IPS-20b (cell line): ENCODE measurements around the gene DMXL1.

Experiments used
- H3K27ac ChIP-seq: one replicate; pipeline ENCODE4 v1.5.1; 2013; ENCODE audit warnings: low read length
- H3K27me3 ChIP-seq: 2 replicates; pipeline ENCODE4 v1.6.1; 2013; ENCODE audit warnings: mild to moderate bottlenecking, low read length, inconsistent platforms; ENCODE audit not compliant: insufficient read depth
- H3K36me3 ChIP-seq: 2 replicates; pipeline ENCODE4 v1.6.1; 2013; ENCODE audit warnings: low read depth, mild to moderate bottlenecking, inconsistent platforms, low read length, moderate library complexity; ENCODE audit not compliant: insufficient read depth
- H3K4me1 ChIP-seq: 2 replicates; pipeline ENCODE4 v1.6.1; 2013; ENCODE audit warnings: mild to moderate bottlenecking, control low read depth, inconsistent platforms, low read length, moderate library complexity; ENCODE audit not compliant: insufficient read depth
- H3K4me3 ChIP-seq: 2 replicates; pipeline ENCODE4 v1.5.1; 2013; ENCODE audit warnings: mild to moderate bottlenecking, low read length, inconsistent platforms
- H3K9ac ChIP-seq: 2 replicates; pipeline ENCODE4 v1.6.1; 2013; ENCODE audit warnings: low read depth, mild to moderate bottlenecking, inconsistent platforms, low read length, moderate library complexity
- H3K9me3 ChIP-seq: 2 replicates; pipeline ENCODE4 v1.6.1; 2013; ENCODE audit warnings: mild to moderate bottlenecking, low read depth, low read length, inconsistent platforms; ENCODE audit not compliant: insufficient read depth

DMXL1 gene, protein sequence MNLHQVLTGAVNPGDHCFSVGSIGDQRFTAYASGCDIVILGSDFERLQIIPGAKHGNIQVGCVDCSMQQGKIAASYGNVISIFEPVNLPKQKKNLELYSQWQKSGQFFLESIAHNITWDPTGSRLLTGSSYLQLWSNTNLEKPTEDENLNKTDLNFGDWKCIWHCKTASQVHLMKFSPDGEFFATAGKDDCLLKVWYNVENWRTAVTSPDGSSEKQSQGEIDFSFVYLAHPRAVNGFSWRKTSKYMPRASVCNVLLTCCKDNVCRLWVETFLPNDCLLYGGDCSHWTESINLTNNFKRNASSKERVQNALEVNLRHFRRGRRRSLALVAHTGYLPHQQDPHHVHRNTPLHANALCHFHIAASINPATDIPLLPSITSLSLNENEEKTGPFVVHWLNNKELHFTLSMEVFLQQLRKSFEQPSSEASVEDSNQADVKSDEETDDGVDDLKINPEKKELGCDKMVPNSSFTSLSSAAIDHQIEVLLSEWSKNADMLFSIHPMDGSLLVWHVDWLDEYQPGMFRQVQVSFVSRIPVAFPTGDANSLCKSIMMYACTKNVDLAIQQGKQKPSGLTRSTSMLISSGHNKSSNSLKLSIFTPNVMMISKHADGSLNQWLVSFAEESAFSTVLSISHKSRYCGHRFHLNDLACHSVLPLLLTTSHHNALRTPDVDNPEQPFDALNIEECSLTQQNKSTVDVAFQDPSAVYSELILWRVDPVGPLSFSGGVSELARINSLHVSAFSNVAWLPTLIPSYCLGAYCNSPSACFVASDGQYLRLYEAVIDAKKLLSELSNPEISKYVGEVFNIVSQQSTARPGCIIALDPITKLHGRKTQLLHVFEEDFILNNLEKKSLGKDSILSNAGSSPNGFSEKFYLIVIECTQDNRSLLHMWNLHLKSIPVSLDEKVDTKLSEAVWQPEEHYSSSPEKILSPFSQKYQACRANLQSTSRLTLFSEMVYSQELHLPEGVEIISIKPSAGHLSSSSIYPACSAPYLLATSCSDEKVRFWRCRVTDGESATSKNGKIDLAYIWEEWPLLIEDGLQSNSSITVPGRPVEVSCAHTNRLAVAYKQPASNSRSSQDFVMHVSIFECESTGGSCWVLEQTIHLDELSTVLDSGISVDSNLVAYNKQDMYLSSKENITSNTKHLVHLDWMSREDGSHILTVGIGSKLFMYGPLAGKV (N-terminal part only)

DNA sequence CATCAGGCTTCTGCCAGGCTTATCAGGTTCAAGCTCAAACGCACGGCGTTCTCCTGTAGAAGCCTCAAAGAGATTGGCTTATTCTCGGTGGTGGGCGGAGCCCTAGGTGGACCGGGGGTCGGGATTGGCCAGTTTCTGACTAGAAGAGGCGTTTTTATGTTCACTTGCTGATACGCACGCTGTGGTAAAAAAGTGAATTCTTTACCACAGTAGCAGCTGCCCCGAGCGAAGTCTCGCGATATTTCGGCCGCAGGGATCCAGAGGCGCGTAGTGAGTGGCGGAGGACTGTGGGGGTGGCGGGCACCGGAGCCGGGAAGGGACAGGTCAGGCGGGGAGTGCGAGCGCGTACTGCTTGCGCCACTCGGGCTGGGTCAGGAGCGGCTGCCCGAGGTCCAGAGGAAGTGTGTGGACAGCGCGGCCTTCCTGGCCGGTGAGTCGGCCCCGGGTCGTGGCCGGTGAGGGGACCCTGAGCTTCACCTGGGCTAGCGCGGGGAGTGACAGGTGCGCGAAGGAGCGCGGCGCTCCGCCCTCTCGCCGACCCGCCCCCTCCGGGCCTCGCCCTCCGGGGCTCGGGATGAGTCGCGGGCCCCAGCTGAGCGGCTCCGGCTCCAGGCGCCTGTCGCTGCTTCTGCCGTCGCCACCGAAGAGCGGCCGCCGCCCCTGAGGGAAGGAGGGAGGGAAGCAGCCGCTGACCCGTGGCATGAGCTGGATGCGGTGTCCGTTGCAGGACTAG lies at the start of gene DMXL1:
Gene DMXL1, plus strand, starts transcription at position 260 of the 733 bp plus-strand sequence. CDS start 483 bp downstream, outside the sequence.
- Histone ChIP-seq H3K36me3 (no peaks in the 10 kb centered on the region), H3K4me3 (peak within 1 kb of the TSS; percentile 89), H3K27me3 (no peaks in the 10 kb centered on the region), H3K27ac (peak within 1 kb of the TSS; percentile 73), H3K4me1 (peaks cover 13% of the 10 kb centered on the region; the same call in 1 of the 2 replicates), H3K9ac (peak within 1 kb of the TSS; percentile 89), H3K9me3 (no peaks in the 10 kb centered on the region)

DNA sequence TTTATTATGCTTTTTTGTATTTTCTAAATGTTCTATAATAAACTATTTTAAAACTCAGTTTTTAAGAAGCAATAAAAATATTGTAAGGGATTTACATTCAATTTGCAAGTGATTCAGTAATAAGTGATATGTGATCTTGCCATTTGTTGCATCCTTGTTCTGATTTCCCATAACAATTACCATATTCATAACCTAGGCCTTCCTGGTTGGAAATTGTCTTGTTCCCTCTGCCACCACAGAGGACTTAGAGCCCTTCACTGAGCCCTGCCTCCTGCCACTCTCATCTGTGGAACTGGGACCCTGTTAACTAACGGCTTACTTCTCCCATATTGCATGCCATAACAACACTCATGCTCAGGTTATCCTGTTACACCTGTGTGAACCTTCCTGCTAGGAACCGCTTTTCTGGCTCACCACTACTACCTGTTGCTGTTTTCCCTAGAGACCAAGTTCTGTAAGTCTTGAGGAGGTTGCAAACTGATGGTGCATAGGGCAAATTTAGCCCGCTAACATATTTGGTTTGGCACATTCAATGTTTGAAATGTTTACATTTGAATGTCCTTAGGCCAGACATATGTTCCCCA lies 49.6 kb upstream of the DMXL1 start:
- Histone ChIP-seq H3K9me3 (no peaks in the 10 kb centered on the region), H3K4me1 (no peaks in the 10 kb centered on the region), H3K27me3 (no peaks in the 10 kb centered on the region), H3K27ac (no peak overlapping the region), H3K36me3 (no peaks in the 10 kb centered on the region), H3K4me3 (no peak overlapping the region), H3K9ac (no peak overlapping the region)

DNA sequence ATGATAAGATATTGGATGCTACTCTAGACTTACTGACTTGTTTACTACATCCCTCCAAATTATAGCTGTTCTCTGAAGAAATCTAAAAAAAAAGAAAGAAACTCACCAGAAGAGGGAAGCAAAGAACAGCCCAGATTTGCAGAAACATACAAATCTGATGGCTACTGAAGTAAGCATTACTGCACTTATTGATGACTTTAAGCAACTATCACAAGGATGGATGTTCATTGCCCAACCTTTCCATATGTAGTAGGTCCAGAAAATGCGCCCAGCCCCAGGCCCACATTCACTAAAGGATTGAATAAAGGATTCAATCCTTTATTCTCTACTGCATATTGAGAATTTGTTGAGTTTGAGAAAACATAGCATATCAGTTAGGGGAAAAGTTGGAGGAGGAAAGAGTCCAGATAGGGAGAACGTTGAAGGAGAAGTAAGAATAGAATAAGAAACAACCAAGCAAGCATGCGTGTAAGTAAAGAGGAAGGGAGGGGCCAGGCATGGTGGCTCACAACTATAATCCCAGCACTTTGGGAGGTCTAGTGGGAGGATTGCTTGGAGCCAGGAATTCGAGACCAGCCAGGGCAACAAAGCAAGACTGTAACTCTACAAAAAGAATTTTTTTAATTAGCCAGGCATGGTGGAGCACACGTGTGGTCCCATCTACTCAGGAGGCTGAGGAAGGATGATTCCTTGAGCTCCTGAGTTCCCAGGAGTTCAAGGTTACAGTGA lies 48.7 kb upstream of the DMXL1 start:
- H3K36me3 ChIP-seq = no peaks in the 10 kb centered on the region
- H3K4me1 ChIP-seq = no peaks in the 10 kb centered on the region
- H3K9me3 ChIP-seq = no peaks in the 10 kb centered on the region
- H3K27me3 ChIP-seq = no peaks in the 10 kb centered on the region
- no peak overlapping the region for H3K4me3 ChIP-seq
- no peak overlapping the region for H3K27ac ChIP-seq
- H3K9ac ChIP-seq = no peak overlapping the region

DNA sequence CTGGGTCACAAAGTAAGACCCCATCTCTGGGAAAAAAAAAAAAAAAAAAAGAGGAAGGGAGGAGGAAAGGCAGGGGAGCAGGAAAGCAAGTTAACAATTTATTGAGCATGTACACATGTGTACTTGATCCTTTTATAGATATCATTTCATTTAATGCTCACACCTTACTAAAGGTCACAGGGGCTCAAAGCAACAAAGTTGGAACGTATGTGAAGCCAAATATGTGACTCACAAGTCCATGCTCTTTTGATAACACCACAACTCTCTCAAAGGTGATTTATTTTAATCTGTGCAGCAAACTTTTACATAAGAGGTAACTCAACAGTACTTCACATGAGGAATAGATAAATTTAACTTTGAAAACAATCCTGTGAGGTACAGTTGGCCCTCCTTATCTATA lies 48.1 kb upstream of the DMXL1 start:
- H3K27me3 ChIP-seq = no peaks in the 10 kb centered on the region
- no peak overlapping the region for H3K9ac ChIP-seq
- H3K4me3 ChIP-seq = no peak overlapping the region
- H3K9me3 ChIP-seq = no peaks in the 10 kb centered on the region
- no peak overlapping the region for H3K27ac ChIP-seq
- no peaks in the 10 kb centered on the region for H3K36me3 ChIP-seq
- no peaks in the 10 kb centered on the region for H3K4me1 ChIP-seq

DNA sequence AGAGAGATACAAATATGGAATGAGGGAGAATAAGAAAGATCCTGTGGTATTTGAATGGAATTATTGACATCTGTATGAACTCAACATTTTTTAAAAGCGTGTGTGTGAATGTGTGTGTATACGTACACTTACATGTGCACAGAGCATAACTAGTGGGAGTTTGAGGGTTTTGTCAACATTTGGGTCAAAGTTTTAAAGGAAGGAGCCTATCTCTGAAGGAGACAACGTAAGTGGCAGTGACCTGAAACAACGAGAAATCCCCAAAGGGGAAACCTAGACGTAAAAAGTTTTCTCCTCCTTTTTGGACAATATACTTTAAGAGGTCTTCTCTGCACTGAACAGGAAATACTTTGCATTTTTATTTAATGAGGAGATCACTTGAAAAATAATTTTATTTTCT lies 42.3 kb upstream of the DMXL1 start:
- Histone ChIP-seq H3K4me1 (peaks cover 9% of the 10 kb centered on the region; the same call in 1 of the 2 replicates), H3K9ac (no peak overlapping the region), H3K27me3 (no peaks in the 10 kb centered on the region), H3K4me3 (no peak overlapping the region), H3K9me3 (no peaks in the 10 kb centered on the region), H3K27ac (no peak overlapping the region), H3K36me3 (no peaks in the 10 kb centered on the region)

DNA sequence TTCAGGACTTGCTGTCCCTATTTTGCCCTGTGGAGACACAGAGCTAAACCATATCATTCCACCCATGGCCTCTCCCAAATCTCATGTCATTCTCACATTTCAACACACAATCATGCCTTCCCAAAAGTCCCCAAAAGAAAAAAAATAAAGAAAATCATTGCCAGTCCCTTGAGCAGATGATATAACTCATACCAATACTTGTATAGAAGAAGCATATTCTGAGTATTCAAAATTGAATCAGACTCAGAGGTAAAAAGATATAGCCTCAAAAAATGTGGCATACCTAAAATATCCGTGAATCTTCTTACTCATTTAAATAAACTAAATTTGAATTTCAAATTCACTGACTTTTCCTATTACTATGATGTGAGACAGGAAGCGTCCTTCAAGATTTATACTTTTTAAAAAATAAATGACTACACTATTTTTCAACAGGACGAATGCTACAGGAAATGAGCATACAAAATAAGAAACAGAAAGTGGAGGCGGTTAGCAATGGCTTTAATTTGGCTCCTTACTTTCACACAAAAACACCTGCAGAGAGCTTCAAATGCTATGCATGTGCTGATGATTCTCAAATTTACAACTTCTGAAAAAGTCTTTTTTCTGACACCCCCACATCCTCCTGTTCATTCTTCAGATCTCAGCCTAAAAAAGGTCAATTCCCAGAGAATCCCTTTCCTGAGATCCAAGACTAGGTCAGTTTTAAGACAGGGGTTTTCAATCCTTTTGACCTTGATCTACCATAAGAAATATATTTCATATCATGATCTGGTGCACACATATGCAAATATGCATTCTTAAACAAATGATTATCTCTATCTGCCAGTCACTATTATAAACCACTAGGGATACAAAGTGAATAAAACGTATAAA lies 39.6 kb upstream of the DMXL1 start:
- peaks cover 9% of the 10 kb centered on the region; the same call in 1 of the 2 replicates for H3K4me1 ChIP-seq
- H3K9ac ChIP-seq = no peak overlapping the region
- H3K27ac ChIP-seq = no peak overlapping the region
- no peaks in the 10 kb centered on the region for H3K9me3 ChIP-seq
- H3K27me3 ChIP-seq = no peaks in the 10 kb centered on the region
- H3K36me3 ChIP-seq = no peaks in the 10 kb centered on the region
- H3K4me3 ChIP-seq = no peak overlapping the region

DNA sequence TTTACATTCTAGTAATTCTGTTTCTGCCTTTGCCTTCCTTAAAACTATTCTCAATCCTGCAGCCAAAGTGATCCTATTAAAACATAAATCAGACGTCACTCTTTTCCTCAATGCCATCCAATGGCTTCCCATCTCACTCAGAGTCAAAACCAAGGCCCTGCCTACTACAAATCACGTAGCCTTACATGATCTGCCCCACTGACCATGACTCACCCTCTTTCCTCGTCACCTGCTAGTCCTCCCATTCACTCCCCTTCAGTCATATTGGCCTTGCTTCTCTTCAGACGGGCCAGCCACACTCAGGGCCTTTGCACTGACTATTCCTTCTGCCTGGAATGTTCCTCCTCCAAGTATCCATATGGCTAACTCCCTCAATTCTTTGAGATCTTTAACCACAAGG lies 39.0 kb upstream of the DMXL1 start:
- Histone ChIP-seq H3K9me3 (no peaks in the 10 kb centered on the region), H3K27me3 (no peaks in the 10 kb centered on the region), H3K4me3 (no peak overlapping the region), H3K27ac (no peak overlapping the region), H3K4me1 (peaks cover 9% of the 10 kb centered on the region; the same call in 1 of the 2 replicates), H3K9ac (no peak overlapping the region), H3K36me3 (no peaks in the 10 kb centered on the region)

DNA sequence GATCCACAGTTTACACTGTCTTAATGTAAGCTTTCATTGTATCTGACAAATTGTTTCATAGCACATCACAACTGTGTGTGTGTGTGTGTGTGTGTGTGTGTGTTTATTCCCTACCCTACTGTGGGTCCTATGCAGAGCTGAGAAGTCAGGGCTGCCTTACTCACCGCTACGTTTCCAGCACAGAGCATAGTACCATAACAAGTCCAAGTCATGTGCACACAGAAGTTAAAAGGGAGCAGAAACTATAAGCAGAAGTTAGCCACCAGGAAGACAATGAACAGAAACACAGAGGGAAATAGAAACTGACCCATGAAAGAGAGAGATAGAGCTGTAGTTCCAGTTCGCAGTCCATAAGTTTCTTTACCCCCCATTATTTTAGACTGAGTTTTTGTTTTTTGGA lies 38.2 kb upstream of the DMXL1 start:
- Histone ChIP-seq H3K4me1 (peaks cover 9% of the 10 kb centered on the region; the same call in 1 of the 2 replicates), H3K9me3 (no peaks in the 10 kb centered on the region), H3K27ac (no peak overlapping the region), H3K36me3 (no peaks in the 10 kb centered on the region), H3K4me3 (no peak overlapping the region), H3K9ac (peak overlapping the region; percentile 24; the same call in 1 of the 2 replicates), H3K27me3 (no peaks in the 10 kb centered on the region)

DNA sequence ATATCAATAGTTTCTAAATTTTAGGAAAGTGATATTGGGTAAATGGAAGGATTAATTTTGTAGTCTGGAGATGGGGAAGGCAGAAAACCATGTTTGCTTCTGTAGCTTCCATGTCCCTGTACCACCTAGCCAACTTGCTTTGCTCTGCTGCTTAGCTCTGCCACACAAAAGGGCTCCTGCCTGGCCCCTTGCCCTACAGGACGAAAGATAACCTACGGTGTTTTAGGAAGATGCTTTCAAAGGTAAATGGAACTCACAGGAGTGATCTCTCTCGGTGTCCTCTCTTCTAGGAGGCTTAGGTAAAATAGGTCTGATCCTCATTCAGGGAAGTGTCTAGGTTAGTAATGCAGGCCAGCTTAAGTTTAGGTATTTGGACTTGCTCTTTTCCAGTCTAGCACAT lies 37.8 kb upstream of the DMXL1 start:
- Histone ChIP-seq H3K4me3 (no peak overlapping the region), H3K9ac (no peak overlapping the region), H3K9me3 (no peaks in the 10 kb centered on the region), H3K27me3 (no peaks in the 10 kb centered on the region), H3K36me3 (no peaks in the 10 kb centered on the region), H3K27ac (no peak overlapping the region), H3K4me1 (peaks cover 9% of the 10 kb centered on the region; the same call in 1 of the 2 replicates)
